Neutrophil (primary cell): ENCODE results near the gene UXS1.

Experiments used
- H3K27ac ChIP-seq: fragments of 200-600 bp; sonication (generic); 2 replicates; pipeline ENCODE4 v1.5.1; 2016; ENCODE audit warnings: mild to moderate bottlenecking, moderate library complexity
- H3K27me3 ChIP-seq: fragments of 200-600 bp; sonication (generic); 2 replicates; pipeline ENCODE4 v1.6.0; 2016; ENCODE audit warnings: mild to moderate bottlenecking
- H3K36me3 ChIP-seq: fragments of 200-600 bp; sonication (generic); 2 replicates; pipeline ENCODE4 v1.5.1; 2017
- H3K4me1 ChIP-seq, 2 experiments: fragments of 200-600 bp in 1 of 2; sonication (generic) in 1 of 2; 1 replicate in 1 of 2; 2 replicates in 1 of 2; pipeline versions ENCODE4 v1.5.1 to v1.6.1; 2013 to 2016; ENCODE audit warnings: low read depth in 1 of 2, low read length in 1 of 2, mild to moderate bottlenecking in 1 of 2, moderate library complexity in 1 of 2; ENCODE audit not compliant: control insufficient read depth in 1 of 2, insufficient read depth in 1 of 2
- H3K4me3 ChIP-seq, 2 experiments: fragments of 200-600 bp in 1 of 2; sonication (generic) in 1 of 2; 1 replicate in 1 of 2; 2 replicates in 1 of 2; pipeline ENCODE4 v1.5.1; 2013 to 2016; ENCODE audit warnings: low read depth in 1 of 2, low read length in 1 of 2, mild to moderate bottlenecking in 1 of 2, moderate library complexity in 1 of 2
- H3K9me3 ChIP-seq: fragments of 200-600 bp; sonication (generic); 2 replicates; pipeline ENCODE4 v1.5.1; 2016
- TF ChIP-seq, protein P1 (sequence below): fragments of 200-600 bp; sonication (generic); IDR thresholded peaks from 2 replicates; pipeline ENCODE4 v1.5.1; 2016; ENCODE audit warnings: antibody characterized with exemption

Gene UXS1

DNA sequence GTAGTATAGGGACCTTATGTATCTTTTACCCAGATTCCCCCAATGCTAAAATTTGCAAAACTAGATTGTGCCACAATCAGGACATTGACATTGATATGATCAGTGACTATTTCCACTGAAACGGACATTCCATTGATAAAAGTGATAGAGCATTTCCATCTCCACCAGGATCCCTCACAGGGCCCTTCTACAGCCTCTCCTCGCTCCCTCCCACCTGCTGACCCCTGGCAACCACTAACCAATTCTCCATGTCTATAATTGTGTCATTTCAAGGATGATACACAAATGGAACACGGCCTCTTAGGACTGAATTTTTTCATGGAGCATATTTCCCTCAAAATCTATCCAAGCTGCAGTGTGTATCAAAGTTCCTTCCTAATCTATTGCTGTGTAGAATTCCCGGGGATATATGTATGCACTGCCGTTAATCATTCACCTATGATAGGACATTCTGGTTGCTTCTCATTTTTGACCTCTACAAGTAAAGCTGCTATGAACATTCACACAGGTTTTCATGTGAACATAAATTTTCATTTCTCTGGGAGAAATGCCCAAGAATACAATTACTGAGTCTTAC lies 67.3 kb downstream of the UXS1 start:
- Histone ChIP-seq H3K9me3 (no peaks in the 10 kb centered on the region), H3K27ac (no peak overlapping the region), H3K4me1 (peaks cover 0 to 5% of the 10 kb centered on the region in 2 experiments), H3K36me3 (peaks cover 44% of the 10 kb centered on the region), H3K4me3 (no peak overlapping the region), H3K27me3 (no peaks in the 10 kb centered on the region)
- TF ChIP-seq, protein P1, sequence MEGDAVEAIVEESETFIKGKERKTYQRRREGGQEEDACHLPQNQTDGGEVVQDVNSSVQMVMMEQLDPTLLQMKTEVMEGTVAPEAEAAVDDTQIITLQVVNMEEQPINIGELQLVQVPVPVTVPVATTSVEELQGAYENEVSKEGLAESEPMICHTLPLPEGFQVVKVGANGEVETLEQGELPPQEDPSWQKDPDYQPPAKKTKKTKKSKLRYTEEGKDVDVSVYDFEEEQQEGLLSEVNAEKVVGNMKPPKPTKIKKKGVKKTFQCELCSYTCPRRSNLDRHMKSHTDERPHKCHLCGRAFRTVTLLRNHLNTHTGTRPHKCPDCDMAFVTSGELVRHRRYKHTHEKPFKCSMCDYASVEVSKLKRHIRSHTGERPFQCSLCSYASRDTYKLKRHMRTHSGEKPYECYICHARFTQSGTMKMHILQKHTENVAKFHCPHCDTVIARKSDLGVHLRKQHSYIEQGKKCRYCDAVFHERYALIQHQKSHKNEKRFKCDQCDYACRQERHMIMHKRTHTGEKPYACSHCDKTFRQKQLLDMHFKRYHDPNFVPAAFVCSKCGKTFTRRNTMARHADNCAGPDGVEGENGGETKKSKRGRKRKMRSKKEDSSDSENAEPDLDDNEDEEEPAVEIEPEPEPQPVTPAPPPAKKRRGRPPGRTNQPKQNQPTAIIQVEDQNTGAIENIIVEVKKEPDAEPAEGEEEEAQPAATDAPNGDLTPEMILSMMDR = no peak

DNA sequence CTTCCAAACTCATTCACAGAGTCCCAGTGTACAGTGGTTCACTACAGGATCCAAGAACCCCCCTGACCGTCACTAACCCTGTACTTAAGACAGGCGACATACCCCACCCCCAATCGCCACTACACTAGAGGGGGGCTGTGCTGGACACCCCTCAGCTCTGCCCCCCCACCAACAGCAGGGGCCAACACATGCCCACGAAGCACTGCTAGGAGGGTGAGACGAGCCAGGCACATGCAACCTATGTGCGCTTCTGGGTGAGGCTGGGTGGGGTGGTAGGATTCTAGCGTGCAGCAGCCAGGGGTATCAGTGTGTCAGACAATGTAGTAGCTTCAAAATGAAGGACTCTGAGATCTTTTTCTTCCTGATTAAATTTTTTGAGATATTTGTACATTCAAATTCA lies 67.8 kb downstream of the UXS1 start:
- H3K4me3 ChIP-seq = no peak overlapping the region
- no peak overlapping the region for H3K27ac ChIP-seq
- H3K36me3 ChIP-seq = peaks cover 49% of the 10 kb centered on the region

DNA sequence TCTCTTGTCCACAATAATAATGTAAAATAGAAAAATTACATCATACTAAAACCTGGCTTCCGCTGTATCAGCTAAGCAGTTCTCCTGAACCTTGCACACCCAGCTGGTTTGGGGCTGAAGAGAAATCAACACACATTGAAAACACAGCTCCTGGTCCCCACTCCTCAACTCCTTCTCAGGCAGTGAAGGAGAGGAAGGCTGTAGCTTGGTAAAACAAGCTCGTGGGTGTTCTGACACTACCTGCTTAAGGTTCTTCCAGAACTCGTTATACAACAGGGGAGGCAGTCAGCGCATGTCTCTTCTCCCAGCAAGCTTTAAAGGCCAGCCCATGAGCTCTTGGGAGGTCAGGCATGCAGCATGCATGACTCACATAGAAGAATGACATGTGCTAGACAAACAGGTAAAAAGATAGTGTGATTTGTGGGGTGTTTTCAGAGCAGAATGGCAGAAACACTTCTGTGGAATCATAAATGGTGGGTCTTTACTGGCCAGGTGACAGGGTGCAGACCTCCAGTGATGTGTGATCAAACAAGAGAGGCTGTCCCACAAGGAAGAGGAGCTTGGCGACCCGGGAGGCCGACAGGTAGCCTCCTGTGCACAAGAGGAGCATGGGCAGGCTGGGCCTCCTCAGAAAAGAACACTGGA lies 69.1 kb downstream of the UXS1 start:
- H3K4me1 ChIP-seq = no peaks in the 10 kb centered on the region
- no peak overlapping the region for H3K27ac ChIP-seq
- no peaks in the 10 kb centered on the region for H3K27me3 ChIP-seq
- no peak overlapping the region for H3K4me3 ChIP-seq
- no peaks in the 10 kb centered on the region for H3K9me3 ChIP-seq
- TF ChIP-seq, protein P1 = no peak
- H3K36me3 ChIP-seq = peaks cover 61% of the 10 kb centered on the region

More for the DNA sequence above, 67.8 kb downstream of the UXS1 start:
- no peaks in the 10 kb centered on the region for H3K27me3 ChIP-seq
- H3K9me3 ChIP-seq = no peaks in the 10 kb centered on the region
- H3K4me1 ChIP-seq = peaks cover 0 to 5% of the 10 kb centered on the region in 2 experiments
- TF ChIP-seq, protein P1 = no peak

DNA sequence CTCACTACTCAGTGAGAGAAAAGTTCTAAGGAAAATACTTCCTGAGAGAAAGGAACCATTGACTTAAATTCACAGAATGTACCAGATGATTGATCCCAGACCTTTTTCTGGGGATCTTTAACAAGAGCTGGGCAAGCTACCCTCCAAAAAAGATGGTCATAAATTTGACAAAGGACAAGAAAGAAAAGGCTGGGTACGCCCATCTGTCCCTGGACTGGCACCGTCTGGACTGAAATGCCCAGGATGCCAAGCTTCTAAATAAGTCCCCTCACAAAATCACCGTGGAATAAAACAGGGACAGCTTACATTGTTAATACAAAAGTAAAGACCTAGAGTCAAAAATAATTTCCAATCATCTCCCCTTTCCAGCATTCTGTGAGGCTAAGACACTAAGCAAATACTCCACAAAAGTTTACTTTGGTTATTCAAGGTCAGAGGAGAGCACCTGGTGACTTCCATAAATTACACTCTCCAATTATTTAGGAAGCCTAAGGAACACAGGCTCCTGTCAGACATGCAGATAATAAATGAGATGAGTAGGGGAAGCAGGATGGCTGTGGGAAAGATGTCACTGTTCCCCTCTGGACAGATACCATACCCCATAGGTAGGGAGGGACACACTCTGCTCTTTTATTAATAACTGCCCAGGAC lies 69.9 kb downstream of the UXS1 start:
- no peaks in the 10 kb centered on the region for H3K4me1 ChIP-seq
- H3K27ac ChIP-seq = no peak overlapping the region
- H3K9me3 ChIP-seq = no peaks in the 10 kb centered on the region
- H3K36me3 ChIP-seq = peaks cover 63% of the 10 kb centered on the region
- no peak overlapping the region for H3K4me3 ChIP-seq
- no peaks in the 10 kb centered on the region for H3K27me3 ChIP-seq
- TF ChIP-seq, protein P1 = no peak

DNA sequence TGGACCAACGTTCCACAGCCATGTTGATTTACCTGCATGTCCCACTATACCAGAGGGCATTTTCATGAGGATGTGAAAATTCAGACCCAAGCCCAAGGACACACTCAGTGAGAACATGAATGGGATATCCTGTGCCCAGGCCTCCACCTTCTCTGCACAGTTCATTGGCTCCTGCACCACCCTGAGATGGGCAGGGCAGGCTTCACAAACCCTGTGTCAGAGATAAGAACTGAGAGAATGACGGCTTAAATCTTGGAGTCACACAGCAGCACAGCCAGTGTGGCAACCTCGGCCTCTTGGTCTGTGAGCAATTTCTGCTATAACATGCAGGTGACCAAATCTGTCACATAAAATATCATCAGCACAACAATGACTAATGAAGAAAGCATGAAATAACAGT lies 71.9 kb downstream of the UXS1 start:
- no peaks in the 10 kb centered on the region for H3K4me1 ChIP-seq
- H3K9me3 ChIP-seq = no peaks in the 10 kb centered on the region
- no peak overlapping the region for H3K4me3 ChIP-seq
- no peaks in the 10 kb centered on the region for H3K27me3 ChIP-seq
- H3K36me3 ChIP-seq = peaks cover 62% of the 10 kb centered on the region
- TF ChIP-seq, protein P1 = no peak
- no peak overlapping the region for H3K27ac ChIP-seq
